Measurements from ENCODE around the gene DHRS9.
"Not testable (repeated sequence)": the region's sequence is repeated elsewhere in the genome, so short reads cannot be mapped to it uniquely, and the experiment has no call there.

Gene DHRS9

DNA sequence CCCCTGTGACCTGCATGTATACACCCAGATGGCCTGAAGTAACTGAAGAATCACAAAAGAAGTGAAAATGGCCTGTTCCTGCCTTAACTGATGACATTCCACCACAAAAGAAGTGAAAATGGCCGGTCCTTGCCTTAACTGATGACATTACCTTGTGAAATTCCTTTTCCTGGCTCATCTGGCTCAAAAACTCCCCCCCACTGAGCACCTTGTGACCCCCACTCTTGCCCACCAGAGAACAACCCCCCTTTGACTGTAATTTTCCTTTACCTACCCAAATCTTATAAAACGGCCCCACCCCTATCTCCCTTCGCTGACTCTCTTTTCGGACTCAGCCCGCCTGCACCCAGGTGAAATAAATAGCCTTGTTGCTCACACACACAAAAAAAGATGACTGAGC lies 67.1 kb downstream of the DHRS9 start:
- DNase-seq: not testable (repeated sequence)

- DNase-seq: no peak
Measured at GRCh38 chr2:169136885-169137534, 67.6 kb downstream of the DHRS9 start.

DNA sequence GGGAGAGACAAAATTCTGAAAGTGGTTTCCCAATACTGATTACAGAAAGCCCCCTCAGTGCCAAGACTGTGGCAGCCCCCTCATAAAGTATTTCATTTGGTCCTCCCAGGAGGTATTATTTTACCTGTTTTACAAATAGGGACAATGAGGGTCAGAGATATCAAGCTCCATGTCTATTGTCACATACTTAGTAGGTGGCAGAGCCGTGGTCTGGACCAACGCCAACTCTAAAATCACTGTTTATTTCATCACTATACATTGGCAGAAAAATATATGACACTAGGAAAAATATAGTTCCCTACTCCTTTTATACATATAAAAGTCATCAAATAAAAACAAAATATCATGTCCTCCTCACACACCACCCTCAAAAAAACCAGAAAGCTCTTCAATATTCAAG lies 68.6 kb downstream of the DHRS9 start:
- DNase-seq: no peak

DNA sequence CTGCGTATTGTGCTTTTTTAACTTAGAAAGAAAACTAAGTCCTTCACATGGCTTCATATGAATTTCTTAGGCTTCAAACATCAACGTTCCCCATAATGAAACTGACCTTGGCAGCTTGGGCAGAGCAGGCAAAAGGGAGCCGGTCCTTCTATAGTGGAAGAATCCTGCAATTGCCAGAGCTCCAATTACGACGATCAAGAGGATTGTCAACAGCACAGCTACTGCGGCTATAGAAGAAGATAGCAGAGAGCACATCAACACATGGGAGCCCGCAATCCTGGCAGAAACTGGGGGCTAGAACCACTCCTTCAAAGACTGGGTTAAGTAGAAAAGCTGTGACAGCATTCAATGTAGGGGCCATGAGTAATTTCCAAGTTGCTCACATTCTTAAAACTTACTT lies 69.8 kb downstream of the DHRS9 start:
- no peak for DNase-seq

DNA sequence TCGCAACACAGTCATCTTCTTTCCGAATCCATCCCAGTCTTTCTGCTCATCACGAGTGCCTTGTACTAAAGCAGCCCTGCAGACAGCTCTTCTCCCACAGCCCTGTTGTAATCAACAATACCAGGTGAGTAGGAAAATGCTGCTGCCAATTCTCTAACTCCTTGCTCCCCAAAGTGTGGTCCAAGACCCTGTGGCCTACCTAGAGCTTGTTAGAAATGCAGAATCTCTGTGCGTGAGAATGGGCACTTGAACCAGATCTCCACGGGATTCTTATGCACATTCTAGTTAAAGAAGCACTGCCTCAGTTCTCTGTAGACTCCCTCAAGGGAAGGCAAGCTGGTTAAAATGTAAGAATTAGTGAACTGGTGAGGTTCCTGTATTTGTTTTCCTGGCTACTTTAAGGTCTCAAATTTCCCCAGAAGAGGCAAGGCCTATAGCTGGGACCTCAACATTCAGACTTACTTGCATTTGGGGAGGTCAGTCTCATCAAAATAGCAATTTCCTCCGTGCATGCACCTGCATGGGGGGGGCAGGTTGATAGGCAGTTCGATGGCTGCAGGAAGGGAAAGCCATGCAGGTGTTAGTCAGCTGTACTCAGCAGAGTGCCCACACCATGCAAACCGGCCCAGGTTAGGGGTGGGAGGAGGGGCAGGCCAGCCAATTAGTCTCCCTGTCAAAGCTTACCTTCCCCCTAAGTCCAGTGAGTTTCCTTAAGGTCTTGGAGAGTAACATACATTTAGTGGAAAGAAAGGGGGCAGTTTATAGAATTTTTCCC lies 70.8 kb downstream of the DHRS9 start:
- DNase-seq: no peak

GRCh38 chr2:169141713-169142352 lies 72.5 kb downstream of the DHRS9 start:
- no peak for DNase-seq

DNA sequence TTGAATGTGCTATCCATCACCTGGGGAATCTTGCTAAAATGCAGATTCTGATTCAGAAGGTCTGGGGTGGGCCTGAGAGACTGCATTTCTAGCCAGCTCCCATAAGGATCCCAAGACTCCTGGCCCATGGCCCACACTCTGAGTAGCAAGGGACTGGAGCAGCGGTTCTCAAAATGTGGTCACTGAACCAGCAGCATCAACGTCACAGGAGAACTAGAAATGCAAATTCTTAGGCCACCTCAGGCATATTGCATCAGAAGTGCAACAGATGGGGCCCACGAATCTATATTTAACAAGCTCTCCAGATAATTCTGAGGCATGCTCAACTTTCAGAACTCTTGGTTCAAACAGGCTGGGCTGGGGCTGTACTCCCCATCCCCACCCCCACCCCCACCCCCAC lies 74.6 kb downstream of the DHRS9 start:
- DNase-seq: no peak
